HEK293 (cell line): ENCODE data around the gene AKAP8.

ENCODE experiments used
- EGR2 ChIP-seq: fragments of 450-650 bp; formaldehyde crosslinking; IDR thresholded peaks from 2 replicates; pipeline ENCODE4 v1.5.1; 2016; ENCODE audit warnings: low read depth, missing biosample characterization, missing genetic modification characterization
- IKZF3 ChIP-seq: fragments of 450-650 bp; IDR thresholded peaks from 2 replicates; pipeline ENCODE4 v1.5.0; 2018; ENCODE audit warnings: missing biosample characterization, mild to moderate bottlenecking, missing genetic modification characterization, moderate library complexity
- OSR2 ChIP-seq: fragments of 450-650 bp; formaldehyde crosslinking; IDR thresholded peaks from 2 replicates; pipeline ENCODE4 v1.5.1; 2016; ENCODE audit warnings: missing biosample characterization, missing genetic modification characterization
- PRDM1 ChIP-seq: fragments of 450-650 bp; formaldehyde crosslinking; IDR thresholded peaks from 2 replicates; pipeline ENCODE4; 2016; ENCODE audit warnings: missing biosample characterization, missing genetic modification characterization
- RBAK ChIP-seq: fragments of 450-650 bp; formaldehyde crosslinking; IDR thresholded peaks from 2 replicates; pipeline ENCODE4 v1.5.1; 2016; ENCODE audit warnings: missing biosample characterization, missing genetic modification characterization
- SP2 ChIP-seq: fragments of 450-650 bp; formaldehyde crosslinking; IDR thresholded peaks from 2 replicates; pipeline ENCODE4 v1.5.1; 2016; ENCODE audit warnings: missing biosample characterization, missing genetic modification characterization
- SP3 ChIP-seq: fragments of 450-650 bp; formaldehyde crosslinking; IDR thresholded peaks from 2 replicates; pipeline ENCODE4 v1.5.1; 2016; ENCODE audit warnings: missing biosample characterization, missing genetic modification characterization
- TCF7L2 ChIP-seq: IDR thresholded peaks from 2 replicates; pipeline ENCODE4 v1.6.1; 2011; ENCODE audit warnings: low read depth, mild to moderate bottlenecking, inconsistent platforms, low read length, moderate library complexity, borderline replicate concordance
- ZBTB8A ChIP-seq: fragments of 450-650 bp; formaldehyde crosslinking; IDR thresholded peaks from 2 replicates; pipeline ENCODE4 v1.5.1; 2016; ENCODE audit warnings: missing biosample characterization, missing genetic modification characterization
- ZNF10 ChIP-seq: fragments of 450-650 bp; formaldehyde crosslinking; IDR thresholded peaks from 2 replicates; pipeline ENCODE4 v1.5.1; 2017; ENCODE audit warnings: missing biosample characterization, missing genetic modification characterization
- ZNF132 ChIP-seq: fragments of 450-650 bp; formaldehyde crosslinking; IDR thresholded peaks from 2 replicates; pipeline ENCODE4 v1.5.1; 2017; ENCODE audit warnings: missing biosample characterization, missing genetic modification characterization, borderline replicate concordance
- ZNF138 ChIP-seq: fragments of 450-650 bp; formaldehyde crosslinking; IDR thresholded peaks from 2 replicates; pipeline ENCODE4 v1.5.1; 2016; ENCODE audit warnings: missing biosample characterization, missing genetic modification characterization, borderline replicate concordance
- ZNF23 ChIP-seq: fragments of 450-650 bp; formaldehyde crosslinking; IDR thresholded peaks from 2 replicates; pipeline ENCODE4 v1.5.1; 2016; ENCODE audit warnings: missing biosample characterization, missing genetic modification characterization, borderline replicate concordance
- ZNF561 ChIP-seq: fragments of 450-650 bp; IDR thresholded peaks from 2 replicates; pipeline ENCODE4 v1.5.1; 2018; ENCODE audit warnings: missing biosample characterization, missing genetic modification characterization, borderline replicate concordance
- ZNF600 ChIP-seq: fragments of 450-650 bp; formaldehyde crosslinking; IDR thresholded peaks from 2 replicates; pipeline ENCODE4 v1.5.1; 2016; ENCODE audit warnings: missing biosample characterization, missing genetic modification characterization
- ZNF654 ChIP-seq: fragments of 450-650 bp; formaldehyde crosslinking; IDR thresholded peaks from 2 replicates; pipeline ENCODE4 v1.5.1; 2016; ENCODE audit warnings: low read depth, missing biosample characterization, missing genetic modification characterization
- ZNF664 ChIP-seq: fragments of 450-650 bp; formaldehyde crosslinking; IDR thresholded peaks from 2 replicates; pipeline ENCODE4 v1.5.1; 2016; ENCODE audit warnings: missing biosample characterization, missing genetic modification characterization
- ZNF768 ChIP-seq: fragments of 450-650 bp; formaldehyde crosslinking; IDR thresholded peaks from 2 replicates; pipeline ENCODE4 v1.5.1; 2018; ENCODE audit warnings: missing biosample characterization, mild to moderate bottlenecking, missing genetic modification characterization
- ZSCAN30 ChIP-seq: fragments of 450-650 bp; IDR thresholded peaks from 2 replicates; pipeline ENCODE4 v1.5.1; 2018; ENCODE audit warnings: missing biosample characterization, mild to moderate bottlenecking, missing genetic modification characterization, moderate library complexity
- ZXDB ChIP-seq: fragments of 450-650 bp; formaldehyde crosslinking; IDR thresholded peaks from 2 replicates; pipeline ENCODE4 v1.5.1; 2016; ENCODE audit warnings: missing biosample characterization, missing genetic modification characterization
- TF ChIP-seq, protein P1 (sequence below): fragments of 450-650 bp; formaldehyde crosslinking; IDR thresholded peaks from 2 replicates; pipeline ENCODE4 v1.5.1; 2017; ENCODE audit warnings: missing biosample characterization, missing genetic modification characterization
- TF ChIP-seq, protein P2 (sequence below): fragments of 450-650 bp; formaldehyde crosslinking; IDR thresholded peaks from 2 replicates; pipeline ENCODE4; 2016; ENCODE audit warnings: missing biosample characterization, missing genetic modification characterization
- TF ChIP-seq, protein P3 (sequence below): fragments of 450-650 bp; formaldehyde crosslinking; IDR thresholded peaks from 2 replicates; pipeline ENCODE4 v1.5.1; 2016; ENCODE audit warnings: missing biosample characterization, missing genetic modification characterization
- TF ChIP-seq, protein P4 (sequence below): fragments of 450-650 bp; formaldehyde crosslinking; IDR thresholded peaks from 2 replicates; pipeline ENCODE4 v1.5.1; 2016; ENCODE audit warnings: missing biosample characterization, missing genetic modification characterization
- TF ChIP-seq, protein P5 (sequence below): fragments of 450-650 bp; formaldehyde crosslinking; IDR thresholded peaks from 2 replicates; pipeline ENCODE4 v1.5.1; 2016; ENCODE audit warnings: missing biosample characterization, missing genetic modification characterization
- TF ChIP-seq, protein P6 (sequence below): fragments of 450-650 bp; formaldehyde crosslinking; IDR thresholded peaks from 2 replicates; pipeline ENCODE4 v1.5.1; 2017; ENCODE audit warnings: missing biosample characterization, missing genetic modification characterization
- TF ChIP-seq, protein P7 (sequence below): fragments of 450-650 bp; formaldehyde crosslinking; IDR thresholded peaks from 2 replicates; pipeline ENCODE4 v1.5.1; 2016; ENCODE audit warnings: missing biosample characterization, missing genetic modification characterization

The AKAP8 gene

DNA sequence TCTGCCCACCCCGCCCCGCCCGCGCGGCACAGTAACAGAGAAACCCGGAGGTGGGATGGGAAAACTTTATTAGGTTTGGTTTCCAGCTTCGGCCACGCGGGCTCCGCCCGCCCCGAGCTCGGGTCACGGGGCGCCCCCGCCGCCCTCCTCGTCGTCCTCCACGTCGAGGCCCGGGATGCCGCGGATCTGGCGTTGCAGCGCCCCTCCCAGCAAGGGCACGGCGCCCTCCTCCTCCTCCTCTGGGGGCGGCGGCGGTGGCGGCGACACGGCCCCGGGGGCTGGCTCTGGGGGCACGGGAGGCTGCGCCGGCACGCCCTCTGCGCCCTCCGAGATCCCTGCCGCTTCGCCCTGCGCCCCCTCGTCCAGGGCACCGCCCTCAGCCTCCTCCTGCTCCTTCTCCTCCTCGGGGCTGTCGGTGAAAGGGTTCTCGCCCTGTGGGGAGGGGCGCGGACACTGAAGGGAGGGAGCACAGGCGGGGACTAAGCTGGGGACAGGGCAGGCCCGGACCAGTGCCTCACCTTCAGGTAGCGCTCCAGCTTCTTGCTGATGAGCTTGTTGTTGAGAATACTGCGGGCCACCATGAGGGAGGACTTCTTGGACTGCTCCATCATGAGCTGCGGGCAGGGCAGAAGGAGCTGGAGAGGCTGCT lies 536 bp upstream of the AKAP8 start (continued):
- TF ChIP-seq, protein P1, sequence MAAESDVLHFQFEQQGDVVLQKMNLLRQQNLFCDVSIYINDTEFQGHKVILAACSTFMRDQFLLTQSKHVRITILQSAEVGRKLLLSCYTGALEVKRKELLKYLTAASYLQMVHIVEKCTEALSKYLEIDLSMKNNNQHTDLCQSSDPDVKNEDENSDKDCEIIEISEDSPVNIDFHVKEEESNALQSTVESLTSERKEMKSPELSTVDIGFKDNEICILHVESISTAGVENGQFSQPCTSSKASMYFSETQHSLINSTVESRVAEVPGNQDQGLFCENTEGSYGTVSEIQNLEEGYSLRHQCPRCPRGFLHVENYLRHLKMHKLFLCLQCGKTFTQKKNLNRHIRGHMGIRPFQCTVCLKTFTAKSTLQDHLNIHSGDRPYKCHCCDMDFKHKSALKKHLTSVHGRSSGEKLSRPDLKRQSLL (tag by site-specific recombination), result peak; percentile 32; the same call in 1 of the 2 replicates
- TF ChIP-seq PRDM1 (0 out of 2 replicates have a peak, but pooled peaks have one; percentile 10), ZNF561 (tag by site-specific recombination) (peak; percentile 91), TCF7L2 (no peak), ZSCAN30 (tag by site-specific recombination) (peak; percentile 65), ZBTB8A (tag by site-specific recombination) (peak; percentile 99), ZNF138 (tag by site-specific recombination) (no peak), ZNF10 (tag by site-specific recombination) (0 out of 2 replicates have a peak, but pooled peaks have one; percentile 16), ZNF768 (tag by site-specific recombination) (no peak), ZNF664 (tag by site-specific recombination) (no peak), EGR2 (peak; percentile 81), SP2 (tag by site-specific recombination) (peak; percentile 75), ZNF654 (tag by site-specific recombination) (no peak), ZNF600 (tag by site-specific recombination) (peak; percentile 79), ZNF132 (tag by site-specific recombination) (no peak), IKZF3 (peak; percentile 77), ZXDB (tag by site-specific recombination) (no peak; the same call in 1 of the 2 replicates), OSR2 (no peak), ZNF23 (tag by site-specific recombination) (no peak), RBAK (no peak), SP3 (peak; percentile 83)
- TF ChIP-seq, protein P2, sequence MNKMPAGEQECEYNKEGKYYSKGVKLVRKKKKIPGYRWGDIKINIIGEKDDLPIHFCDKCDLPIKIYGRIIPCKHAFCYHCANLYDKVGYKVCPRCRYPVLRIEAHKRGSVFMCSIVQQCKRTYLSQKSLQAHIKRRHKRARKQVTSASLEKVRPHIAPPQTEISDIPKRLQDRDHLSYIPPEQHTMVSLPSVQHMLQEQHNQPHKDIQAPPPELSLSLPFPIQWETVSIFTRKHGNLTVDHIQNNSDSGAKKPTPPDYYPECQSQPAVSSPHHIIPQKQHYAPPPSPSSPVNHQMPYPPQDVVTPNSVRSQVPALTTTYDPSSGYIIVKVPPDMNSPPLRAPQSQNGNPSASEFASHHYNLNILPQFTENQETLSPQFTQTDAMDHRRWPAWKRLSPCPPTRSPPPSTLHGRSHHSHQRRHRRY (tag by site-specific recombination), result no peak
- TF ChIP-seq, protein P3, sequence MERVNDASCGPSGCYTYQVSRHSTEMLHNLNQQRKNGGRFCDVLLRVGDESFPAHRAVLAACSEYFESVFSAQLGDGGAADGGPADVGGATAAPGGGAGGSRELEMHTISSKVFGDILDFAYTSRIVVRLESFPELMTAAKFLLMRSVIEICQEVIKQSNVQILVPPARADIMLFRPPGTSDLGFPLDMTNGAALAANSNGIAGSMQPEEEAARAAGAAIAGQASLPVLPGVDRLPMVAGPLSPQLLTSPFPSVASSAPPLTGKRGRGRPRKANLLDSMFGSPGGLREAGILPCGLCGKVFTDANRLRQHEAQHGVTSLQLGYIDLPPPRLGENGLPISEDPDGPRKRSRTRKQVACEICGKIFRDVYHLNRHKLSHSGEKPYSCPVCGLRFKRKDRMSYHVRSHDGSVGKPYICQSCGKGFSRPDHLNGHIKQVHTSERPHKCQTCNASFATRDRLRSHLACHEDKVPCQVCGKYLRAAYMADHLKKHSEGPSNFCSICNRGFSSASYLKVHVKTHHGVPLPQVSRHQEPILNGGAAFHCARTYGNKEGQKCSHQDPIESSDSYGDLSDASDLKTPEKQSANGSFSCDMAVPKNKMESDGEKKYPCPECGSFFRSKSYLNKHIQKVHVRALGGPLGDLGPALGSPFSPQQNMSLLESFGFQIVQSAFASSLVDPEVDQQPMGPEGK (tag by site-specific recombination), result peak; percentile 94
- TF ChIP-seq, protein P4, sequence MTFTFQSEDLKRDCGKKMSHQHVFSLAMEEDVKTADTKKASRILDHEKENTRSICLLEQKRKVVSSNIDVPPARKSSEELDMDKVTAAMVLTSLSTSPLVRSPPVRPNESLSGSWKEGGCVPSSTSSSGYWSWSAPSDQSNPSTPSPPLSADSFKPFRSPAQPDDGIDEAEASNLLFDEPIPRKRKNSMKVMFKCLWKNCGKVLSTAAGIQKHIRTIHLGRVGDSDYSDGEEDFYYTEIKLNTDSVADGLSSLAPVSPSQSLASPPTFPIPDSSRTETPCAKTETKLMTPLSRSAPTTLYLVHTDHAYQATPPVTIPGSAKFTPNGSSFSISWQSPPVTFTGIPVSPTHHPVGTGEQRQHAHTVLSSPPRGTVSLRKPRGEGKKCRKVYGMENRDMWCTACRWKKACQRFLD (tag by site-specific recombination), result no peak
- TF ChIP-seq, protein P5, sequence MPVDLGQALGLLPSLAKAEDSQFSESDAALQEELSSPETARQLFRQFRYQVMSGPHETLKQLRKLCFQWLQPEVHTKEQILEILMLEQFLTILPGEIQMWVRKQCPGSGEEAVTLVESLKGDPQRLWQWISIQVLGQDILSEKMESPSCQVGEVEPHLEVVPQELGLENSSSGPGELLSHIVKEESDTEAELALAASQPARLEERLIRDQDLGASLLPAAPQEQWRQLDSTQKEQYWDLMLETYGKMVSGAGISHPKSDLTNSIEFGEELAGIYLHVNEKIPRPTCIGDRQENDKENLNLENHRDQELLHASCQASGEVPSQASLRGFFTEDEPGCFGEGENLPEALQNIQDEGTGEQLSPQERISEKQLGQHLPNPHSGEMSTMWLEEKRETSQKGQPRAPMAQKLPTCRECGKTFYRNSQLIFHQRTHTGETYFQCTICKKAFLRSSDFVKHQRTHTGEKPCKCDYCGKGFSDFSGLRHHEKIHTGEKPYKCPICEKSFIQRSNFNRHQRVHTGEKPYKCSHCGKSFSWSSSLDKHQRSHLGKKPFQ (tag by site-specific recombination), result no peak
- TF ChIP-seq, protein P6, sequence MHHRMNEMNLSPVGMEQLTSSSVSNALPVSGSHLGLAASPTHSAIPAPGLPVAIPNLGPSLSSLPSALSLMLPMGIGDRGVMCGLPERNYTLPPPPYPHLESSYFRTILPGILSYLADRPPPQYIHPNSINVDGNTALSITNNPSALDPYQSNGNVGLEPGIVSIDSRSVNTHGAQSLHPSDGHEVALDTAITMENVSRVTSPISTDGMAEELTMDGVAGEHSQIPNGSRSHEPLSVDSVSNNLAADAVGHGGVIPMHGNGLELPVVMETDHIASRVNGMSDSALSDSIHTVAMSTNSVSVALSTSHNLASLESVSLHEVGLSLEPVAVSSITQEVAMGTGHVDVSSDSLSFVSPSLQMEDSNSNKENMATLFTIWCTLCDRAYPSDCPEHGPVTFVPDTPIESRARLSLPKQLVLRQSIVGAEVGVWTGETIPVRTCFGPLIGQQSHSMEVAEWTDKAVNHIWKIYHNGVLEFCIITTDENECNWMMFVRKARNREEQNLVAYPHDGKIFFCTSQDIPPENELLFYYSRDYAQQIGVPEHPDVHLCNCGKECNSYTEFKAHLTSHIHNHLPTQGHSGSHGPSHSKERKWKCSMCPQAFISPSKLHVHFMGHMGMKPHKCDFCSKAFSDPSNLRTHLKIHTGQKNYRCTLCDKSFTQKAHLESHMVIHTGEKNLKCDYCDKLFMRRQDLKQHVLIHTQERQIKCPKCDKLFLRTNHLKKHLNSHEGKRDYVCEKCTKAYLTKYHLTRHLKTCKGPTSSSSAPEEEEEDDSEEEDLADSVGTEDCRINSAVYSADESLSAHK (tag by site-specific recombination), result no peak
- TF ChIP-seq, protein P7, sequence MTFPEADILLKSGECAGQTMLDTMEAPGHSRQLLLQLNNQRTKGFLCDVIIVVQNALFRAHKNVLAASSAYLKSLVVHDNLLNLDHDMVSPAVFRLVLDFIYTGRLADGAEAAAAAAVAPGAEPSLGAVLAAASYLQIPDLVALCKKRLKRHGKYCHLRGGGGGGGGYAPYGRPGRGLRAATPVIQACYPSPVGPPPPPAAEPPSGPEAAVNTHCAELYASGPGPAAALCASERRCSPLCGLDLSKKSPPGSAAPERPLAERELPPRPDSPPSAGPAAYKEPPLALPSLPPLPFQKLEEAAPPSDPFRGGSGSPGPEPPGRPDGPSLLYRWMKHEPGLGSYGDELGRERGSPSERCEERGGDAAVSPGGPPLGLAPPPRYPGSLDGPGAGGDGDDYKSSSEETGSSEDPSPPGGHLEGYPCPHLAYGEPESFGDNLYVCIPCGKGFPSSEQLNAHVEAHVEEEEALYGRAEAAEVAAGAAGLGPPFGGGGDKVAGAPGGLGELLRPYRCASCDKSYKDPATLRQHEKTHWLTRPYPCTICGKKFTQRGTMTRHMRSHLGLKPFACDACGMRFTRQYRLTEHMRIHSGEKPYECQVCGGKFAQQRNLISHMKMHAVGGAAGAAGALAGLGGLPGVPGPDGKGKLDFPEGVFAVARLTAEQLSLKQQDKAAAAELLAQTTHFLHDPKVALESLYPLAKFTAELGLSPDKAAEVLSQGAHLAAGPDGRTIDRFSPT, result peak; percentile 79; the same call in 1 of the 2 replicates
